Mesothelial cell of epicardium (in vitro differentiated cells): ENCODE data around the gene CAMK4. TPM values are rescaled to one million over a fixed set of nuclear protein-coding genes. Genes with fewer than 3 reads are reported as not detected.
"Not testable (repeated sequence)": the region's sequence is repeated elsewhere in the genome, so short reads cannot be mapped to it uniquely, and the experiment has no call there.

ENCODE experiments used
- DNase-seq, 2 experiments: peaks; one replicate each; pipeline ENCODE4 v3.0.0; 2021; ENCODE audit warnings: low spot score in 2 of 2; ENCODE audit not compliant: unreplicated experiment in 2 of 2
- H3K27ac Mint-ChIP-seq: 2 replicates; pipeline ENCODE4 v1.8.0; 2021; ENCODE audit warnings: mixed read lengths
- H3K27me3 Mint-ChIP-seq: 2 replicates; pipeline ENCODE4 v1.8.0; 2021; ENCODE audit warnings: low read depth, mixed read lengths
- H3K36me3 Mint-ChIP-seq: 2 replicates; pipeline ENCODE4 v1.8.0; 2021; ENCODE audit warnings: mixed read lengths
- H3K4me1 Mint-ChIP-seq: 2 replicates; pipeline ENCODE4 v1.8.0; 2021; ENCODE audit warnings: mixed read lengths
- H3K4me3 Mint-ChIP-seq: 2 replicates; pipeline ENCODE4 v1.8.0; 2021; ENCODE audit warnings: mild to moderate bottlenecking, moderate library complexity, mixed read lengths
- H3K9me3 Mint-ChIP-seq: 2 replicates; pipeline ENCODE4 v1.8.0; 2021; ENCODE audit warnings: mixed read lengths
- total RNA-seq: library from RNA; stranded (reverse); gene quantifications from 3 replicates; pipeline ENCODE4 v1.2.1, GENCODE V29; 2021
- TF ChIP-seq, protein P1 (sequence below): fragments of 200-600 bp; sonication (generic); IDR thresholded peaks from one replicate; pipeline ENCODE4 v1.5.0; 2021; ENCODE audit warnings: antibody characterized with exemption; ENCODE audit not compliant: unreplicated experiment

CAMK4 gene
- total RNA-seq, 1 donor from 2014 or later = 13.3 TPM

DNA sequence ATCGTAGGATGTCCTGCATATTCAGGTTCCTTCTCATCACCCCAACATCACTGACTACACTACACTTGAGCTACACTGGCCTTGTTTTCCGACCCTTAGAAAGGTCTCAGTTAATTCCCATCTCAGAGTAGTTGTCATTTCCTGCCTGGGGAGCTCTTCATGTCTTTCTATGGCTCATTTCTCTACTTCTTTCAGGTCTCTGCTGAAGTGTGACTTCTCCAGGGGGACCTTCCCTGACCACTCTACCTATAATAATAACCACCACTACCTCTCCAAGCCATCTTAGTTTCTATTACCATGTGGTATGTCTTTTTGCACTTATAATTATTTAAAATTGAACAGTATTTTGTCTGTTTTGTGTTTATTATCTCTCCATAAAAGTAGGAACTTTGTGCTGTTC is 174.9 kb downstream of the CAMK4 start:
- H3K9me3 Mint-ChIP-seq = peaks cover 7% of the 10 kb centered on the region
- H3K4me1 Mint-ChIP-seq = peaks cover 2% of the 10 kb centered on the region
- H3K36me3 Mint-ChIP-seq = peaks cover 4% of the 10 kb centered on the region
- DNase-seq = no peak
- H3K27ac Mint-ChIP-seq = no peak overlapping the region
- TF ChIP-seq, protein P1, sequence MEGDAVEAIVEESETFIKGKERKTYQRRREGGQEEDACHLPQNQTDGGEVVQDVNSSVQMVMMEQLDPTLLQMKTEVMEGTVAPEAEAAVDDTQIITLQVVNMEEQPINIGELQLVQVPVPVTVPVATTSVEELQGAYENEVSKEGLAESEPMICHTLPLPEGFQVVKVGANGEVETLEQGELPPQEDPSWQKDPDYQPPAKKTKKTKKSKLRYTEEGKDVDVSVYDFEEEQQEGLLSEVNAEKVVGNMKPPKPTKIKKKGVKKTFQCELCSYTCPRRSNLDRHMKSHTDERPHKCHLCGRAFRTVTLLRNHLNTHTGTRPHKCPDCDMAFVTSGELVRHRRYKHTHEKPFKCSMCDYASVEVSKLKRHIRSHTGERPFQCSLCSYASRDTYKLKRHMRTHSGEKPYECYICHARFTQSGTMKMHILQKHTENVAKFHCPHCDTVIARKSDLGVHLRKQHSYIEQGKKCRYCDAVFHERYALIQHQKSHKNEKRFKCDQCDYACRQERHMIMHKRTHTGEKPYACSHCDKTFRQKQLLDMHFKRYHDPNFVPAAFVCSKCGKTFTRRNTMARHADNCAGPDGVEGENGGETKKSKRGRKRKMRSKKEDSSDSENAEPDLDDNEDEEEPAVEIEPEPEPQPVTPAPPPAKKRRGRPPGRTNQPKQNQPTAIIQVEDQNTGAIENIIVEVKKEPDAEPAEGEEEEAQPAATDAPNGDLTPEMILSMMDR = no peak
- no peak overlapping the region for H3K4me3 Mint-ChIP-seq
- peaks cover 5% of the 10 kb centered on the region for H3K27me3 Mint-ChIP-seq

DNA sequence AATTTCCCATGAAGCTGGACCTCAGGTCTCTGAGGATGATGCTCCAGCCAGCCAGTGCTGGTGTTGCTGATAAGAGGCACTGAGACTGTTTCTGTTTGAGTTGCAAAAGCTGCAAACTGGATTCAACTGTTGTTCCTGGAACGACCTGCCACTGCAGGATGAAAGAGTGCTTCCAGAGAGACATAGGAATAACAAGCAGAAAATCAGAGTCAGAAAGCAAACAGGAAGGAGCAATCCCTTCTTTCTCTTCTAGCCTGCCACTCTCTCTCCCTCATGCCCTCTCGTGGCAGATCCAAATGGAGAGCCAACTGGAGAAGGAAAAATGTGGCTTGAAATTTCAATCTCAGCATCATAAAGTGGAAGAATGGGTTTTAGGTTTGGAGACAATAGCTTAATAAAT is 177.7 kb downstream of the CAMK4 start:
- TF ChIP-seq, protein P1 = no peak
- Mint-ChIP-seq H3K27ac (no peak overlapping the region), H3K36me3 (peaks cover 8% of the 10 kb centered on the region), H3K27me3 (peaks cover 5% of the 10 kb centered on the region), H3K4me1 (peaks cover 2% of the 10 kb centered on the region), H3K4me3 (no peak overlapping the region), H3K9me3 (peaks cover 16% of the 10 kb centered on the region)
- DNase-seq = no peak

DNA sequence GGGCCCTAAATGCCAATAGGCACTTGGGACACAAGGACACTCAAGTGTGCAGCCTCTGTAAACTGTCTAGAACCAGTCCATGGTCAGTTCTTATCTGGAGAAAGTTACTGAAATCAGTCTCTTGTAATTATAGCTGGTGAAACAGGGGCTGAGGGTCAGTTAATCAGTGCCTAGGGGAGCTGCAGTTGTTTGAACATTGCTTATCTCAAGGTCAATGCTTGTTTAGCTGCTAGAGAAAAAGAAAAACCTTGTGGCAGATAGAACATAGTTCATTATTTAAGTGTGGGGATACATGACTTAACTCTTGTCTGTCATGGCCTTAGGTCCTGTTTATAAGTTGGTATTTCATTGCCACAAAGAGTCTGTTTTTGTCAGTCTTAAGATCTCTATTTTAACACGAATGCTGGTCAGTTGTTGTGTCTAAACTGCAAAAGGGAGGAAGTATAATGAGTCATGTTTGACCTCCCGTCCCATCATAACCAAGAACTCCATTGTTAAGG is 180.1 kb downstream of the CAMK4 start:
- DNase-seq = no peak
- H3K36me3 Mint-ChIP-seq = peaks cover 8% of the 10 kb centered on the region
- TF ChIP-seq, protein P1 = no peak
- peaks cover 2% of the 10 kb centered on the region for H3K4me1 Mint-ChIP-seq
- H3K9me3 Mint-ChIP-seq = peaks cover 29% of the 10 kb centered on the region
- no peak overlapping the region for H3K4me3 Mint-ChIP-seq
- H3K27me3 Mint-ChIP-seq = peaks cover 5% of the 10 kb centered on the region
- H3K27ac Mint-ChIP-seq = no peak overlapping the region

DNA sequence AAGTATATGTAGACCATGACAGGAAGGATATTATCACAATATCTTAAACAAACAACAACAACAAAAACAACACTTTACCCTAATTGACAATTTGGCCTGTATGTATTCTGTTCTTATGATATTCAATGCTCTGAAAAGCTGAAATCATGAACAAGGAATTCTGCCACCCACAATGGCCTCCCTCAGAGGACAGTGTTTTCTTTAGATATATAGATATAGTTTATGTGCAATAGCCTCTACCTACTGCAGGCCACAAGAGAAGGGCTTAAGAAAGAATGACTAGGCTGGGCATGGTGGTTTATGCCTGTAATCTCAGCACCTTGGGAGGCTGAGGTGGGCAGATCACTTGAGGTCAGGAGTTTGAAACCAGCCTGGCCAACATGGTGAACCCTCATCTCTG is 183.4 kb downstream of the CAMK4 start:
- Mint-ChIP-seq H3K4me3 (no peak overlapping the region), H3K4me1 (peaks cover 14% of the 10 kb centered on the region)
- TF ChIP-seq, protein P1 = no peak

DNA sequence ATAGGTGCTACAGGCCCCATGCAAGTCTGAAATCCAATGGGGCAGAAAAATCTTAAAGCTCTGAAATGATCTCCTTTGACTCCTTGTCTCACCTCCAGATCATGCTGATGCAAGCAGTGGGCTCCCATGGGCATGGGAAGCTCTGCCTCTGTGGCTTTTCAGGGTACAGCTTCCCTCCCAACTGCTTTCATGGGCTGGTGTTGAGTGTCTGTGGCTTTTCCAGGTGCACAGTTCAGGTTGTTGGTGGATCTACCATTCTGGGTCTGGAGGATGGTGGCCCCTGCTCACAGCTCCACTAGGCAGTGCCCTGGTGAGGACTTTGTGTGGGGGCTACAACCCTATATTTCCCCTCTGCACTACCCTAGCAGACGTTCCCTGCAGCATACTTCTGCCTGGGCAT is 184.6 kb downstream of the CAMK4 start:
- H3K9me3 Mint-ChIP-seq = peaks cover 28% of the 10 kb centered on the region
- H3K27ac Mint-ChIP-seq = no peak overlapping the region
- TF ChIP-seq, protein P1 = no peak
- H3K4me3 Mint-ChIP-seq = no peak overlapping the region
- H3K4me1 Mint-ChIP-seq = peaks cover 14% of the 10 kb centered on the region
- no peak for DNase-seq
- no peaks in the 10 kb centered on the region for H3K27me3 Mint-ChIP-seq
- peaks cover 6% of the 10 kb centered on the region for H3K36me3 Mint-ChIP-seq

More for the DNA sequence above, 183.4 kb downstream of the CAMK4 start:
- peaks cover 6% of the 10 kb centered on the region for H3K36me3 Mint-ChIP-seq
- no peaks in the 10 kb centered on the region for H3K27me3 Mint-ChIP-seq
- H3K27ac Mint-ChIP-seq = no peak overlapping the region
- H3K9me3 Mint-ChIP-seq = peaks cover 31% of the 10 kb centered on the region
- no peak for DNase-seq

DNA sequence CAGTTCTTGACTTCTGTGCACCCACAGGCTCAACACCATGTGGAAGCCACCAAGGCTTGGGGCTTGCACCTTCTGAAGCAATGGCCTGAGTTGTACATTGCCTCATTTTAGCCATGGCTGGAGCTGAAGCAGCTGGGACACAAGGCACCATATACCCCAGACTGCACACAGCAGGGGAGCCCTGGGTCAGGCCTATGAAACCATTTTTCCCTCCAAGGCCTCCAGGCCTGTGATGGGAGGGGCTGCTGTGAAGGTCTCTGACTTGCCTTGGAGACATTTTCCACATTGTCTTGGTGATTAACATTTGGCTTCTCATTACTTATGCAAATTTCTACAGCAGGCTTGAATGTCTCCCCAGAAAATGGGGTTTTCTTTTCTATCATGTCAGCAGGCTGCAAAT is 185.1 kb downstream of the CAMK4 start:
- H3K27me3 Mint-ChIP-seq, H3K4me3 Mint-ChIP-seq: not testable (repeated sequence)

DNA sequence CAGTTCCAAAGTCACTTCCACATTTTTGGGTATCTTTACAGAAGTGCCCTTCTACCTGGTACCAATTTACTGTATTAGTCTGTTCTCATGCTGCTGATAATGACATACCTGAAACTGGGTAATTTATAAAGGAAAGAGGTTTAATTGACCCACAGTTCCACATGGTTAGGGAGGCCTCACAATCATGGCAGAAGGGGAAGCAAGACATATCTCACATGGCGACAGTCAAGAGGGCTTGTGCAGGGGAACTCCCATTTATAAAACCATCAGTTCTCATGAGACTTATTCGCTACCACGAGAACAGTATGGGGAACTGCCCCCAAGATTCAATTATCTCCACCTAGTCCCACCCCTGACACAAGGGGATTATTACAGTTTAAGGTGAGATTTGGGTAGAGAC is 185.9 kb downstream of the CAMK4 start:
- Mint-ChIP-seq H3K4me1 (peaks cover 14% of the 10 kb centered on the region), H3K9me3 (peaks cover 28% of the 10 kb centered on the region)
- H3K36me3 Mint-ChIP-seq, DNase-seq, H3K4me3 Mint-ChIP-seq, H3K27me3 Mint-ChIP-seq, H3K27ac Mint-ChIP-seq: not testable (repeated sequence)

More for the DNA sequence above, 185.1 kb downstream of the CAMK4 start:
- DNase-seq, H3K27ac Mint-ChIP-seq, H3K36me3 Mint-ChIP-seq: not testable (repeated sequence)
- H3K9me3 Mint-ChIP-seq = peaks cover 28% of the 10 kb centered on the region
- H3K4me1 Mint-ChIP-seq = peaks cover 14% of the 10 kb centered on the region
